HG02678 (cell line): ENCODE measurements around the gene TNS1.
"Not testable (repeated sequence)": the region's sequence is repeated elsewhere in the genome, so short reads cannot be mapped to it uniquely, and the experiment has no call there.

Experiments used
- ATAC-seq: cut with Tn5 transposase; IDR thresholded peaks from one replicate; pipeline ENCODE4 v1.9.1; 2021; ENCODE audit warnings: mild to moderate bottlenecking, moderate library complexity; ENCODE audit not compliant: unreplicated experiment

TNS1 gene

DNA sequence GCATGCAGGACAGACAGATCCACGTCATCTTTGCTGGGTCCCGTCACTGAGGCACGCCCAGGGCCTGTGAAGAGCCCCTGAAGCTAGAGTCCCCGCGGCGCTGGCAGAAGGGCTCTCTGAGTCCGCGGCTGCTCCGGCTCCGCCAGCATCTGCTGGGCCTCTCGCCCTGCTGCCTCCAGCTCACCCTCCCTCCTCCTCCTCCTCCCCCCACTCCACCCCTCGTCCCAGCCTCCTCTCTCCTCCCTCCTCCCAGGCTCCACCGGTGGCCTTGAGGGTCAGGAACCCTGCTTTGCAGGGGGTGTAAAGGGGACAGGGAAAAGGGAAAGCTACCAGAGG is at the start of gene TNS1:
Gene TNS1 (minus strand): TSS at position 151 of the 336 bp plus-strand sequence. CDS start 123 bp downstream, at position 28.
- no peak for ATAC-seq

DNA sequence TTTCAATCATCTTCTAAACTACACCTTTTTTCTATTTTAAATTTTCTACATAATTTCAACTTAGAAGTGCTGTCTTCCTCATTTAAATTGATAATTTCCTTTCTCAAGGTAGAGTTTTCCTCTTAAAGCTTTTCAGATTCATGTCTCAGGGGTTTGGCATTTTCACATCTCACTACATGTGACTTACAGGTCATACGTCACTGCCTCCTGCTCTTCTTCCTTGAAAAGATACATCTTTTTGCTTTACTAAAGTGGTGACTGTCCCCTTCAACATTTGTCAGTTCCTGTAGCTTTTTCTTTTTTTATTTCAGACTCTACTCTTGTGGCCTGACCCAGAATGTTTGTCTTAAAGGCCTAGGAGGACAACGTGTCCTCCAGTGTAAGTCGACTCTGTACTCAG is 49.1 kb upstream of the TNS1 start:
- ATAC-seq: no peak

- no peak for ATAC-seq
Measured at GRCh38 chr2:218047536-218048225, 44.9 kb upstream of the TNS1 start.

- peak; percentile 93 for ATAC-seq
Measured at GRCh38 chr2:218046238-218046637, 43.4 kb upstream of the TNS1 start.

GRCh38 chr2:218044599-218044998 is 41.8 kb upstream of the TNS1 start:
- not testable (repeated sequence) for ATAC-seq

- ATAC-seq: no peak
Measured at GRCh38 chr2:218043701-218044109, 40.9 kb upstream of the TNS1 start.

DNA sequence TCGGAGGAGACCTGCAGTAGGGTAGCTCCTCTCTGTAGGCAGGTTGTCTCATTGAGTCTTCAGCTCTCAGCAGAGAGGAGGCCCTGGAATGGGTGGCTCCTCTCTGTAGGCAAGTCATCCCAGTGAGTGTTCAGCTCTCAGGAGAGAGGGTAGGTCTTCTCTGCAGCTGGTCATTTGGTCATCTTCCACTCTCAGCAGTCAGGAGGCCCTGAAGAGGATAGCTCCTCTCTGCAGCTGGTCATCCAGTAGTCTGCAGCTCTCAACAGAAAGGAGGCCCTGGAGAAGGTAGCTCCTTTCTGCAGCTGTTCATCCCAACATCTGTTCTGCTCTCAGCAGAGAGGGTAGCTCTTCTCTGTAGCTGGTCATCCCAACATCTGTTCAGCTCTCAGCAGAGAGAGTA is 40.3 kb upstream of the TNS1 start:
- ATAC-seq: no peak

- no peak for ATAC-seq
Measured at GRCh38 chr2:218041302-218042168, 38.7 kb upstream of the TNS1 start.

DNA sequence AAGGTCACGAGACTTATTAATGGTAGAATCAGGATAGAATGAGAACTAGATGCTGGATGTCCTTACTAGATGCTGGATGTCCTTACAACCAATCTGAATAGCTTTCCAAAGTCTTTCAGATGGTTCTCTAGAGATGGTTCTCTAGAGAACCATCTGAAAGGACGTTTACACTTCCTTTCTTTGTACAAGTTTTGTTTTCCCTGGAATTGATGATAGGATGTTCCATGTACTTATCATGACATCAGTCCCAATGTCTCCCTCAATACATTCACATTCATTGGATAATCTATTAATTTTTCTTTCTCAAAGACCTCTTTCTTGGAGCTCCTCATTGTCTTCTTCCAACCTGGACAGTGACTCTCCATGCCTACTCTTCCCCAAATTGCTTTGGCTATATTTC is 38.1 kb upstream of the TNS1 start:
- ATAC-seq: no peak

- ATAC-seq: no peak
Measured at GRCh38 chr2:218039171-218039570, 36.4 kb upstream of the TNS1 start.

DNA sequence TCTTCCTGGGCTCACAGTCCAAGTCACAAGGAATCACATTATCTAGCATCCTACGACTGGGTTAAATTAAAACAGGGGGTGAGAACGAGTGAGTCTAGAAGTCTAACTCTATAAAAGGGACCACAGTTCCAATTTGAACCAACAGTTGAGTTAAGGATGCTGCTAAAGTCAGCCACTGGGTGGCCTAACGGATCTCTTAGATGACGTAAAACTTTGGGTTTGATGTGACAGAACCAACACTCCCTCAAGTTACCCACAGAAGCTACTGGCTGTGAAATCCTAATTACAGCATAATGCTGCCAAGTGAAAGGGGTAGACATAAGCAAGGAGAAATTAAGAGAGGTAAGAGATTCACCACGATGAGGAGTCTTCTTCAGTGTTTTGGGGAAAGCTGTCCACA is 33.6 kb upstream of the TNS1 start:
- no peak for ATAC-seq

DNA sequence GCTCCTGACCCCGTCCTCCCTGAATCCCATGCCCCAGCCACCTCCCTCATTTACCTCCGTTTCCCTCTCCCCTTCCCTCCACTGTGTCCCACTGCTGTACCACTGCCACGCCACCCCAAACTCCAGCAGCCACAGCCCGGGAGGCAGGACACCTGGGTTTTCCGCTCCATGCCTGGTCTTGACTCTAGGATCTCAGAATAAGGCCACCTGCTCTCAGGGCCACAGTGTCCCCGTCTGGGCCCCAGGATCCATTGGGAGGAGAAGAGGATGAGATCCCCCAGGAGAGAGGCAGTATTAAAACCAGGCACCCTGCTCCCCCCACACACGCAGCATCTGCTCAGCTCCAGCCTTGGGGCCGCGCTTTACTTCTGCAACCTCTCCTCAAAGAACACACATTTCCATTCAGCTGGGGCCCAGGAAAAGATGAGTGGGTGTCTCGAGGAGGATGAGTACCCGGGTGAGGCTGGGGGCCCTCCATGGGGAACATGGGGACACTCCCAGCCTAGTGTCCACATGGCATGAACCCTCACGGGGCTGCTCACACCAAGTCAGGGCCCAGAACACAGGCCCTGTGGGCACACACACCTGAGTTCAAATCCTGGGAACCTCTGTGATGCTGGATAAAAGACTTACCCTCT is 32.8 kb upstream of the TNS1 start:
- ATAC-seq: no peak

DNA sequence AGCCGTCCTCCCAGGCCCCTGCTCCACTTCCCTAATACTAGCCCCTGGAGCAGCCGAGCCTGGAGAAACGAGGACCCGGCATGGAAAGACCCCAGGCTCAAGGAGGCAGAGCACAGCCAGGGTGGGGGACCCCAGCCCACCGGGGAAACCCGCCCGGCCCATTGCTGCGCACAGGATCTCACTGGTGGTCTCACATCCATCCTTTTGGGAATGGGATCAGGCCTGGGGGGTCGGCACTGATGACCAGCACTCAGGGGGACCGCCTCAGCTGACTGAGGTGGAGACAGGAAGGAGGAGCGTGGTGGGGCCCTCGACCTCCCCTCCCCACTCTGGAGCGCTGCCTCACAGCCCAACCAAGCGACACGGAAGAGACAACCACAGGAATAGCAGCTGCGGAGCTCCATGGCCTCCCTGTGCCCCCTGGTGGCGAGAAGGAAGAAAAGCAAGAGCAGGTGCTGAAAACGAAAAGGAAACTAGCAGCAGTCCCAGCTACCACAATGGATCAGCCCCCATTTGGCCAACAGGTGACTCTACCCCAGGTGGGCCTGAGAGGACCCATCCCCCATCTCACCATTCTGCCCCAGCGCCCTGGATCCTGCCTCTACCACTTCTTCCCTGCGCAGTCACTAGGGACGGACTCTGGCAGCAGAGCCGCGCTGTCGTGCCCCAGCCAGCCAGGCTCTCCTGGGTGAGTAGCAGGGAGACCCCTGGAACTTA is 31.9 kb upstream of the TNS1 start:
- peak; percentile 92 for ATAC-seq

- peak; percentile 3 for ATAC-seq
Measured at GRCh38 chr2:218033590-218034496, 31.0 kb upstream of the TNS1 start.

- ATAC-seq: no peak
Measured at GRCh38 chr2:218033208-218033589, 30.4 kb upstream of the TNS1 start.

- ATAC-seq: no peak
Measured at GRCh38 chr2:218032336-218033171, 29.8 kb upstream of the TNS1 start.

- ATAC-seq: no peak
Measured at GRCh38 chr2:218031771-218032257, 29.0 kb upstream of the TNS1 start.

- ATAC-seq: no peak
Measured at GRCh38 chr2:218031261-218031660, 28.5 kb upstream of the TNS1 start.
